GM21447 (cell line): ENCODE results near the gene LMBR1.
"Not testable (repeated sequence)": the region's sequence is repeated elsewhere in the genome, so short reads cannot be mapped to it uniquely, and the experiment has no call there.

Experiments
- ATAC-seq: cut with Tn5 transposase; IDR thresholded peaks from one replicate; pipeline ENCODE4 v1.9.1; 2021; ENCODE audit not compliant: unreplicated experiment

LMBR1 gene

DNA sequence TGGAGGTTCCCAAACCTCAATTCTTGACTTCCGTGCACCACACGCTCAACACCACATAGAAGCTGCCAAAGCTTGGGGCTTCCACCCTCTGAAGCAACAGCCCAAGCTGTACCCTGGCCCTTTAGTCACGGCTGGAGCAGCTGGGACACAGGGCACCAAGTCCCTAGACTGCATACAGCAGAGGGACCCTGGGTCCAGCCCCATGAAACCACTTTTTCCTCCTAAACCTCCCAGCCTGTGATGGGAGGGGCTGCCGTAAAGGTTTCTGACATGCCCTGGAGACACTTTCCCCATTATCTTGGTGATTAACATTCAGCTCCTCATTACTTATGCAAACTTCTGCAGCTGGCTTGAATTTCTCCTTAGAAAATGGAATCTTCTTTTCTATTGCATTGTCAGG lies 194.5 kb downstream of the LMBR1 start:
- ATAC-seq, result not testable (repeated sequence)

DNA sequence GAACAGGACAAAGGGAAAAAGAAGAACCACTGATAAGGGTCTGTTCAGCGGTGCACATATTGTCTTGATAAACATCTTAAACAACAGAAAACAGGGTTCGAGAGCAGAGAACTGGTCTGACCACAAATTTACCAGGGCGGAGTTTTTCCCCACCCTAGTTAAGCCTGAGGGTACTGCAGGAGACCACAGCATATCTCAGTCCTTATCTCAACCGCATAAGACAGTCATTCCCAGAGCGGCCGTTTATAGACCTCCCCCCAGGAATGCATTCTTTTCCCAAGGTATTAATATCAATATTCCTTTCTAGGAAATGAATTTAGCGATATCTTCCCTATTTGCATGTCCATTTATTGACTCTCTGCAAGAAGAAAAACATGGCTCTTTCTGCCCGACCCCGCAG lies 195.7 kb downstream of the LMBR1 start:
- not testable (repeated sequence) for ATAC-seq

- no peak for ATAC-seq
These were observed 199.4 kb downstream of the LMBR1 start for GRCh38 chr7:156693627-156694026.

DNA sequence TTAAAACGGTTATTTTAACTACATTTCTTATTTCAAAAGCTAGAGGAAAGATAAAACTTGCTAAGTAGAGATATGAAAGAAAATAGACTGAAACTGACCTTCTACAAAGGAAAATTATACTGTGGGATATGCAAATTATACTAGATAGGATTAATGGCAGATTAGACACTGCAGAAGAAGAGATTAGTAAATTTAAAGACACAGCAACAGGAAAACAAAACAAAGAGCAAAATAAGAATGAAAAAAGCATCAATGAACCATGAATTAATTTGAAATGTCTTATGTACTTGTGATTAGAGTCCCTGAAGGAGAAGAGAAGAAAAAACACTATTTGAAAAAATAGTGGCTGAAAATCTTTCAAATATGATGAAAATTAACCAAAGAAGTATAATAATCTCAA lies 200.1 kb downstream of the LMBR1 start:
- ATAC-seq, result no peak

GRCh38 chr7:156691764-156692163 lies 201.2 kb downstream of the LMBR1 start:
- ATAC-seq, result no peak

GRCh38 chr7:156684661-156685060 lies 208.3 kb downstream of the LMBR1 start:
- no peak for ATAC-seq

- no peak for ATAC-seq
These were observed 208.7 kb downstream of the LMBR1 start for GRCh38 chr7:156684251-156684650.

GRCh38 chr7:156682928-156683327 lies 210.1 kb downstream of the LMBR1 start:
- ATAC-seq, result no peak

- ATAC-seq, result no peak
These were observed 212.7 kb downstream of the LMBR1 start for GRCh38 chr7:156680281-156680680.

DNA sequence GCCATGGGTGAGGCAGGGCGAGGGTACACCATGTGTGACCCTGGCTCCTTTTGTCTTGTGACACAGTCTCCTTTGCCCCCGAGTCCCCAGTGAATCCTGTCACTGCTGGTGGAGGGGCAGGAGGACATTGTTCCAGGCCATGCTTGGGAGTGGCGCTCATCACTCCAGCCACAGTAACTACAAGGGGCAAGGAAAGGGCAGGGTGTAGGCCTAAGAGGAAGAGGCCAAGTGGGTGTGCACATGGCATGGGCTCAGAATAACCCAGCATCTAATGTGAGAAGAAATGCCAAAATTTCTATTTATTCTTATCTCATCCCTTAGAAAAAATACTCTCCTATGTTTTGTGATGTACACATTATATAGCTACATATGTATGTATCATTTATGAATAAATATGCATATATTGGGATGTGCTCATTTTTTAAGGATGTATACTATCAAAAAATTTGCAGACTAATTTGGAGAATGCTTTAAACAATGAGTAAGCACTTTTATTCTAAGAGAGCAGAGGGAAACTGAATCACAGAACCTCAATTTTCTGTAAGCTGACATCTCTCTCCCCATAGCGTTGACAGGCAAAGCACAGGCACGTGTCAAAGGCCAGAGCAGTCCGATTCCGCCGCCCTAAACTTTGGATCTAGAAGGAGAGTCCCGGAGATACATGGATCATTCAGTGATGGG lies 215.5 kb downstream of the LMBR1 start:
- ATAC-seq, result no peak

DNA sequence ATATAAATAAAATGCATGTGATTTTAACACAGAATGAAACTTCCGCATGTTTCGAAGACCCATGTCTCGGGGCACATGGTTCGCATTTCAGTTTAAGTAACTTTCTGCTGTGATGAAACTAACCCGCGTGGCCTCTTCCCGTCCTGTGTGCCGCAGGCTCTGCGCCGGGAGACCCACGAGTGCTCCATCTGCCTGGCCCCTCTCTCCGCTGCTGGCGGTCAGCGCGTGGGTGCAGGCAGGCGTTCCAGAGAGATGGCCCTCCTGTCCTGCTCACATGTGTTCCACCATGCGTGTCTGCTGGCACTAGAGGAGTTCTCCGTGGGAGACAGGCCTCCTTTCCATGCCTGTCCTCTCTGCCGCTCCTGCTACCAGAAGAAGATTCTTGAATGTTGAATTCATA lies 216.7 kb downstream of the LMBR1 start:
- ATAC-seq, result no peak

- ATAC-seq, result no peak
These were observed 217.3 kb downstream of the LMBR1 start for GRCh38 chr7:156675721-156676120.

DNA sequence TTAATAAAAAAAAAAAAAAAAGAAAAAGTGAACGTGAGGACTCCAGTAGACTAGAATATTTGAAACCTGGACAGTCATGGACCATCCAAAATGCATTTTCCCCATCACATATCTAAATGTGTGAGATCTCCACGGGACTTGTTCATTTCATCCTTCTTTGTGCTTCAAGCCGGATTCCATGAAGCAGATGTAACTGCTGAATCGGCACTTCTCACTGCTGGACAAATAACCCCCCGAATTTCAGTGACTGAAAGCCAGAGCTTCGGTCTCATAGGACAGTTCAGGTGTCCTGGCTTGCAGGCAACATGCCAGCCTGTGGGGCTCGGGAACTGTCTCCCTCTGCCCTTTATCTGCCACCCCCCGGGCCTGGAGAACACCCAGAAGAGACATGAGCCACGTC lies 219.1 kb downstream of the LMBR1 start:
- ATAC-seq, result no peak

GRCh38 chr7:156673454-156673853 lies 219.5 kb downstream of the LMBR1 start:
- ATAC-seq, result no peak

- ATAC-seq, result no peak
These were observed 223.8 kb downstream of the LMBR1 start for GRCh38 chr7:156669035-156669828.

DNA sequence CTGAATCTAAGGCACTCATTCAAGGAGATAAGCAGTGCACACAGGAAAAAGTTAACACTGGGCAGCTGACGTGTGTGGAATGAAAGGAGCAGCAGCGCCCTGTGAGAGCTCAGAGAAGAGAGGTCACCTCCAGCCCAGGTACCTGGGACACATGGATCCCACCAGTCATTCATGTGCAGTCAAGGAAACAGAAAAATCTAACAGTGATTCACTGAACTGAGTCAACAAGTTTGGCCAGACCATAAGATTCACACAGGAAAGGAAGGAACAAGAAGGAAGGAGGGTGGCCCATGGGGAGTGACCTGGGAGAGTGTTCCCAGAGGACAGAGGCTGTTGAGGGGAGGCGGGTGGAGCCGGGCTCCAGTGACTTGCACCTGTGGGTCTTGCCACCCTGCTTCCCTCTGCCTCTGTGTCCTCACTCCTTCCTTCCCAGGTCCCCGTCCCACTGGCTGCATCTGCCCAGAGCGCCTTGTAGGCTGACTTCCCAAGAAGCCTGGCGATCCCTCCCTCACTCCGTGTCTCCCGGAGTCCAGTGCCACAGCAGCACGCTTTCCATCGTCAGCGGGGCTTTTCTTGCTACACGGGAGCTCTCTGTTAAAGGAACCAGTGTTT lies 224.7 kb downstream of the LMBR1 start:
- no peak for ATAC-seq

- no peak for ATAC-seq
These were observed 225.9 kb downstream of the LMBR1 start for GRCh38 chr7:156667110-156667426.

DNA sequence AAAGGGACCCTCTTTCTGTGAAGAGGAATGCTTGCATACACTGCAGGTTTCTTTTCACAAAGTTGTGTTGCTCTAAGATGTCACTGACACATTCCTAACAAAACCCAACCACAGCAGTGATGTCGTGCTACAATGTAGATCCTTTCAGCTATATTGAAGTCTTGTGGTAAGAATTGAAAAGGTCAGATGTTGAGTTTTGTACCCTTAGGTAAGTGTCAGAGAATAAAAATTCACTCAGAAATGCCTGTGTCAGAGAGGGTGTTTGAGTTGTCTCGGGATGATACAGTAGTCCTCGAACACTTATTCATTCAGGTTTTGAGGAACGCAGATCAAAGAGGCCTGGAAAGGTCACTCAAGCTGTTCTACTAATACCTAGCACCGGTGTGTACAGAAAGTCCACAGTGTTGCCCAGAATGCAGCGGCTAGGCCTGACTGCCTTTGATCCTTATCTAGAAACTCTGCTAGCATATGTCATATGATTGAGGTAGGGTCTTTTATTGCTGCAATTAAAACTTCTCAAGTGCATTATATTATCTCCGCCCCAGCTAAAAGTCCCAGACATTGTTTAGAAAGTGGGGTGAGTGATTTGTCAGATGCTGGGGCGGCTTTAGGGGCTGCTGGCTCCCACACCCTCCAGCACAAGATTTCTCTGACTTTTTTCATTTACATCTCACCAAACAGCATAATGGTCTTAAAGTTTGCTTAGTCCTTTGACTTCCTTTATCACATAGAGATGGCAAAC lies 226.4 kb downstream of the LMBR1 start:
- no peak for ATAC-seq

GRCh38 chr7:156665101-156665500 lies 227.9 kb downstream of the LMBR1 start:
- ATAC-seq, result no peak

DNA sequence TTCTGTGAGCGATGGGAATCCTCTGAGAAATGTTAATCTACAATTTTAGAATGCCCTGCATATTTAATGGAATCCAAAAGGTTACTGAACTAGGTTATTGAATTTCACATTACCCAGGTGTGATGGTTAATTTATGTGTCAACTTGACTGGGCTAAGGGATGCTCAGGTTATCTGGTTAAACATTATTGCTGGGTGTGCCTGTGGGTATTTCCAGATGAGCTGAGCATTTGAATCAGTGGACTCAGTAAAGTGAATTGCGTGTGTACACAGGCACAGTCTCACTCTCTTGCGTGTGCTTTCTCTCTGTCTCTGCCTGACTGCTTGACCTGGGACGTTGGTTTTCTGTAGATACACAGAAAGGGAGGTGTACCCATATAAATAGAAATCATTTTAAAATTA lies 230.7 kb downstream of the LMBR1 start:
- ATAC-seq, result no peak

DNA sequence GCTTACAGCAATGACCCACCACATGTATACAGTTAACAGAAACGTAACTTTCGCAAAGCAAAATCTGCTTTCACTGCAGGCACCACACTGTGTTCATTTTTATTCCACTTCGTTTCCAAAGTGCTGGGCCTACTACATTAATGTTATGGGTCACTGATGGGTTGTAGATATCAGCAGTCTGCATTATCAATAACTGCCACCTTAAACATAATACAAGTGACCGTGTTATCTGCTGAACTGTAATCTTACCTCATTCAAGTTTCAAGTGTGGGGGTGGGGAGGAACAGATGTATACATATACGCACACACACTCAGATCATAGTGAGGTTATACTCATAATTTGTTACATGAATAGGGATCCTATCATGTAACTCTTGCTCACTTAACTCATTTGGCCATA lies 231.3 kb downstream of the LMBR1 start:
- no peak for ATAC-seq

DNA sequence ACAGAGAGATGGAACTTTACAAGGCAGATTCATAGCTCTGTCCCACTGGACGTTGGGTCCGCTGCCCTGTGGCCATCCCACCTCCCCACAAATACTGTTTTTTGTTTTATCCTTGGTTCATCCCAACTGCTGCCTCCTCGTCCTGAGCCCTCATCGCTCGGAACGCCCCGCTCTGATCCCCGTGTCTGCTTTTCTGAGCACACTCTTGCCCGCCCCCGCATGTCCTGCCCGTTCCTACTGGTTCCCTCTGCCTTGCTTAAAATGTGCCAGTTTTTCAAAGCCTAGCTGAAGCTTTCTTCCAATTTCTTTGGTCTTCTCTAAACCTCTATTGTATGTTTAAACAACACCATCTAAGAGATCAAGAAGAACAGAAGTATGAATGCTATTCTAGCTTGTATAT lies 233.0 kb downstream of the LMBR1 start:
- no peak for ATAC-seq
